Epidermal melanocyte (primary cell): ENCODE results near the gene CCDC8.
A peak's percentile ranks its signal among the peaks of the same experiment; 100 is the strongest.
"Not testable (repeated sequence)": the region's sequence is repeated elsewhere in the genome, so short reads cannot be mapped to it uniquely, and the experiment has no call there.

Source experiments
- DNase-seq: peaks from one replicate; pipeline ENCODE4 v3.0.0; 2011; ENCODE audit warnings: low spot score; ENCODE audit not compliant: insufficient read length

CCDC8 gene

GRCh38 chr19:46383171-46383815 lies 30.1 kb downstream of the CCDC8 start:
- no peak for DNase-seq

GRCh38 chr19:46381756-46382345 lies 31.5 kb downstream of the CCDC8 start:
- DNase-seq, result no peak

GRCh38 chr19:46381346-46381745 lies 32.0 kb downstream of the CCDC8 start:
- no peak for DNase-seq

GRCh38 chr19:46380690-46381089 lies 32.7 kb downstream of the CCDC8 start:
- no peak for DNase-seq

GRCh38 chr19:46378268-46378667 lies 35.1 kb downstream of the CCDC8 start:
- peak; percentile 45 for DNase-seq

- no peak for DNase-seq
Observed at GRCh38 chr19:46376241-46377153, 36.9 kb downstream of the CCDC8 start.

GRCh38 chr19:46375476-46376067 lies 37.8 kb downstream of the CCDC8 start:
- DNase-seq, result not testable (repeated sequence)

GRCh38 chr19:46374536-46375475 lies 38.6 kb downstream of the CCDC8 start:
- DNase-seq, result no peak

GRCh38 chr19:46373491-46374359 lies 39.6 kb downstream of the CCDC8 start:
- DNase-seq, result no peak

- DNase-seq, result no peak
Observed at GRCh38 chr19:46372901-46373490, 40.4 kb downstream of the CCDC8 start.

GRCh38 chr19:46371371-46371901 lies 41.9 kb downstream of the CCDC8 start:
- DNase-seq, result no peak

GRCh38 chr19:46369817-46370216 lies 43.5 kb downstream of the CCDC8 start:
- no peak for DNase-seq

GRCh38 chr19:46368116-46368515 lies 45.2 kb downstream of the CCDC8 start:
- no peak for DNase-seq

GRCh38 chr19:46367426-46367825 lies 45.9 kb downstream of the CCDC8 start:
- no peak for DNase-seq

GRCh38 chr19:46366620-46367292 lies 46.6 kb downstream of the CCDC8 start:
- DNase-seq, result no peak

- DNase-seq, result no peak
Observed at GRCh38 chr19:46365561-46365960, 47.8 kb downstream of the CCDC8 start.

GRCh38 chr19:46364359-46364758 lies 49.0 kb downstream of the CCDC8 start:
- DNase-seq, result no peak

- no peak for DNase-seq
Observed at GRCh38 chr19:46361915-46362314, 51.4 kb downstream of the CCDC8 start.
